Osteocyte (in vitro differentiated cells): ENCODE results near the gene C18orf32. TPM values are rescaled to one million over a fixed set of nuclear protein-coding genes. Genes with fewer than 3 reads are reported as not detected.
A peak's percentile ranks its signal among the peaks of the same experiment; 100 is the strongest.

Source experiments
- DNase-seq: peaks from one replicate; pipeline ENCODE4 v3.0.0; 2021; ENCODE audit warnings: mixed read lengths; ENCODE audit not compliant: unreplicated experiment; ENCODE audit errors: extremely low spot score
- H3K27ac Mint-ChIP-seq: one replicate; pipeline ENCODE4 v1.8.0; 2021; ENCODE audit warnings: mild to moderate bottlenecking, mixed read lengths; ENCODE audit not compliant: unreplicated experiment
- H3K27me3 Mint-ChIP-seq: one replicate; pipeline ENCODE4 v1.8.0; 2021; ENCODE audit warnings: mixed read lengths; ENCODE audit not compliant: unreplicated experiment
- H3K36me3 Mint-ChIP-seq: one replicate; pipeline ENCODE4 v1.8.0; 2021; ENCODE audit warnings: mixed read lengths; ENCODE audit not compliant: unreplicated experiment
- H3K4me1 Mint-ChIP-seq: one replicate; pipeline ENCODE4 v1.8.0; 2021; ENCODE audit warnings: mixed read lengths; ENCODE audit not compliant: unreplicated experiment
- H3K4me3 Mint-ChIP-seq: one replicate; pipeline ENCODE4 v1.8.0; 2021; ENCODE audit warnings: mild to moderate bottlenecking, moderate library complexity, mixed read lengths; ENCODE audit not compliant: unreplicated experiment
- H3K9me3 Mint-ChIP-seq: one replicate; pipeline ENCODE4 v1.8.0; 2021; ENCODE audit warnings: mixed read lengths; ENCODE audit not compliant: unreplicated experiment
- long read RNA-seq: library from polyadenylated mRNA; unstranded; transcript quantifications from one replicate; pipeline ENCODE4 v2.0.0, GENCODE V29; 2021
- total RNA-seq: library from RNA; stranded (reverse); gene quantifications from 2 replicates; pipeline ENCODE4 v1.2.1, GENCODE V29; 2021
- TF ChIP-seq, protein P1 (sequence below): fragments of 200-600 bp; sonication (generic); IDR thresholded peaks from 2 replicates; pipeline ENCODE4 v1.5.0; 2021; ENCODE audit warnings: antibody characterized with exemption, mild to moderate bottlenecking, moderate library complexity

The C18orf32 gene
- 42.4 and 47.8 TPM in 2 replicates for total RNA-seq
- long read RNA-seq, full-length matches to known transcripts = 177 of 188 reads
- long read RNA-seq, partial matches to known transcripts = 4 of 188 reads
- long read RNA-seq, other reads (novel, unspliced or antisense) = 7 of 188 reads

DNA sequence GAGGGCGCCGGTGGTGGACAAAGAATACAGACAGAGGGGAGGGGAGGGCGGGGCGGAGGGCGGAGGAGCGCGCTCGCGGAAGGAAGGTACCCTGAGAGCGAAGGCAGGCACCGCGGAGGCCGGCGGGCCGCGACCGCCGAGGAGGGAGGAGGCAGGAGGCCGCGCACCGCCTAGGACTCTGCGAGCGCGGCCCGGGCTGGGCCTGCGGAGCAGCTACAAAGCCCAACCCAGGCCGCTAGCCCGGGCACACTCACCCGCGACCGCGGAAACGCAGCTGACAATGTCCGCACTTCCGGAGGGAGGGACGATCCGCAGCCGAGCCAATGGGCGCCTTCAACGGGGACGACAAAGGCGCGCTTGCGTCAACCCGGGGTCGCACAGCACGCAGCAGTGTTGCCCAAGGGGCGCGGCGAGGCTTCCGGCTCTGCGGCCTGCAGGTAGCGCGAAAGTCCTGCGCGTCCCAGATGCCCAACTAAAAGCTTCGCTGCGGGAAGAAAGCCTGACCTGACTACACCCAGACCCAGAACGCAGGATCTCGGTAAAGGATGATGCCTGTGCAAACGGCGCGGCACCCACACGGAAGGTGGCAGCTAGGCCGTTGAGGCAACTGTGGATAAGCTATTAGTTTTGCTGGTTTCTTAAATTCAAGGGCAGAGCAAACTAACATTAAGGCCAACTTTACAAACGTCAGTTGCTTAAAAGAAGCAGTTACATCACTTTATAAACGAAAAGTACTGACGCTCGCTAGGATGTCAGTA is at the start of gene C18orf32:
TSS of gene C18orf32 (minus strand) at position 282 of the 758 bp plus-strand sequence. CDS start 3,486 bp downstream, outside the sequence.
- Mint-ChIP-seq H3K27me3 (no peaks in the 10 kb centered on the region), H3K4me1 (peaks cover 59% of the 10 kb centered on the region), H3K4me3 (peak within 1 kb of the TSS; percentile 97), H3K27ac (peak within 1 kb of the TSS; percentile 96), H3K36me3 (peaks cover 48% of the 10 kb centered on the region), H3K9me3 (no peaks in the 10 kb centered on the region)
- DNase-seq = peak; percentile 96
- TF ChIP-seq, protein P1, sequence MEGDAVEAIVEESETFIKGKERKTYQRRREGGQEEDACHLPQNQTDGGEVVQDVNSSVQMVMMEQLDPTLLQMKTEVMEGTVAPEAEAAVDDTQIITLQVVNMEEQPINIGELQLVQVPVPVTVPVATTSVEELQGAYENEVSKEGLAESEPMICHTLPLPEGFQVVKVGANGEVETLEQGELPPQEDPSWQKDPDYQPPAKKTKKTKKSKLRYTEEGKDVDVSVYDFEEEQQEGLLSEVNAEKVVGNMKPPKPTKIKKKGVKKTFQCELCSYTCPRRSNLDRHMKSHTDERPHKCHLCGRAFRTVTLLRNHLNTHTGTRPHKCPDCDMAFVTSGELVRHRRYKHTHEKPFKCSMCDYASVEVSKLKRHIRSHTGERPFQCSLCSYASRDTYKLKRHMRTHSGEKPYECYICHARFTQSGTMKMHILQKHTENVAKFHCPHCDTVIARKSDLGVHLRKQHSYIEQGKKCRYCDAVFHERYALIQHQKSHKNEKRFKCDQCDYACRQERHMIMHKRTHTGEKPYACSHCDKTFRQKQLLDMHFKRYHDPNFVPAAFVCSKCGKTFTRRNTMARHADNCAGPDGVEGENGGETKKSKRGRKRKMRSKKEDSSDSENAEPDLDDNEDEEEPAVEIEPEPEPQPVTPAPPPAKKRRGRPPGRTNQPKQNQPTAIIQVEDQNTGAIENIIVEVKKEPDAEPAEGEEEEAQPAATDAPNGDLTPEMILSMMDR = no peak

DNA sequence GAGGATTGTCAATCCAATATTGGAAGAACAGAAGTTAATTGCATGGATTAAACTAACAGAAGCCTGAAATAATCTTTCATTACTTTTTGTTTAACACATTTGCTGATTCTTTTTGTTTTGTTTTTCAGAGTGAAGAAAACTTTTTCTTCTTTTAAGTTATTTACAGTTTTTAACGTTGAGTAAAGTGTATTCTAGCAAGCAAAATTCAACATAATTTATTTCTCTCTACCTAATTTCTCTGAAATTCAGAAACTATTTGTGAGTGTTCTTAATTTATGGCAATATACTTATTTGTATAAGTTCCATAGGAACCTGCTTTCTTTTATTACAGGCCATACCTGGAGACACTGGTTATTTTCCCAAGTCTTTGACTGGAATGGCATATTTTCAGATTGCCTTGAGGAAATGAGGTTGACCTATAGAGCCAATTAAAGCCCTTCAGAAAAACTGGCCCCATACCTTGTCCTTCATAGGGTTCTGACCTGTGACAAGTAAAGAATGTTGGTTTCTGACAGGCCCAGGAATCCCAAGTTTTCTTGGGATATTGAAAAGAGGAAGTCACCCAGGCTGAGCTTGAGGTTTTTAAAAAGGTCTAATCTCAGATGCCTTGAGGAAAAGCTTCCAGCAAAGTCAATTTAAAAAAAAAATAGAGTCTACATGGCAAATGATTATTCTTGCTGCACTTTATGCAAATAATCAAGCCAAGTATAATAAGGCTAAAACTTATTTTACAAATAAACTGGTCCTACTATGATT is 48.0 kb upstream of the C18orf32 start:
- Mint-ChIP-seq H3K4me1 (no peaks in the 10 kb centered on the region), H3K36me3 (no peaks in the 10 kb centered on the region), H3K27me3 (peaks cover 20% of the 10 kb centered on the region), H3K9me3 (no peaks in the 10 kb centered on the region), H3K27ac (no peak overlapping the region), H3K4me3 (no peak overlapping the region)
- DNase-seq = no peak
- TF ChIP-seq, protein P1 = no peak

DNA sequence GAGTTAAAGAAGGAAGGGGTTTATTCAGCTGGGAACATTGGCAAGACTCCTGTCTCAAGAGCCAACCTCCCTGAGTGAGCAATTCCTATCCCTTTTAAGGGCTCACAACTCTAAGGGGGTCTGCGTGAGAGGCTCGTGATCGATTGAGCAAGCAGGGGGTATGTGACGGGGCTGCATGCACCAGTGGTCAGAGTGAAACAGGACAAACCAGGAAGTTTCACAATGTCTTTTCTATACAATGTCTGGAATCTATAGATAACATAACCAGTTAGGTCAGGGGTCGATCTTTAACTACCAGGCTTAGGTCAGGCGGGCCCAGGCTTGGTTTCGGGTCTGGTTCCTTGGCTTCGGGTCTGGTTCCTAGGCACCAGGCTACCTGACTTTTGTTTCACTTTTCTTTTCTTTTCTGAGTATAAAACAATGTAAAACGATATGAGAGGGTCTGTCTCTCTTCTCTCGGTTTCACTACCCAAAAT is 44.7 kb upstream of the C18orf32 start:
- Mint-ChIP-seq H3K36me3 (no peaks in the 10 kb centered on the region), H3K27me3 (peaks cover 35% of the 10 kb centered on the region), H3K4me3 (no peak overlapping the region), H3K9me3 (no peaks in the 10 kb centered on the region), H3K4me1 (no peaks in the 10 kb centered on the region), H3K27ac (no peak overlapping the region)
- no peak for DNase-seq
- TF ChIP-seq, protein P1 = no peak

DNA sequence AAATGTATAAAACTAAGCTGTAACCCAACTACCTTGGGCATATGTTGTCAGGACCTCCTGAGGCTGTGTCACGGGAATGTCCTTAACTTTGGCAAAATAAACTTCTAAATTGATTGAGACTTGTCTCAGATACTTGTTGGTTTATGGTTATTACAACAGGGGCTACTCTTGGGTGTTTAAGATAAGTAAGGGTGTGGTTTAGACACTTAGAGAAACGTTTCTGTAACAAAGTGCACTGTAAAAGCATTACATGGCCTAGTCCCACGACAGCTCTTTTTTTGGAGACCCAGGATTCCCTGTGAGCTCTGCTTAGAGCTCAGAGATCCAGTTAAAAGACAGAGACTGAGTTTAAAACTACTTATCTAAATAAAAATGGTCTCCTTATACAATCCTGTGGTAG is 42.6 kb upstream of the C18orf32 start:
- H3K9me3 Mint-ChIP-seq = no peaks in the 10 kb centered on the region
- no peaks in the 10 kb centered on the region for H3K4me1 Mint-ChIP-seq
- H3K27ac Mint-ChIP-seq = no peak overlapping the region
- no peak for DNase-seq
- H3K4me3 Mint-ChIP-seq = no peak overlapping the region
- peaks cover 29% of the 10 kb centered on the region for H3K27me3 Mint-ChIP-seq
- TF ChIP-seq, protein P1 = no peak
- H3K36me3 Mint-ChIP-seq = no peaks in the 10 kb centered on the region
